Measurements from ENCODE around the gene CAMK4.

The CAMK4 gene

DNA sequence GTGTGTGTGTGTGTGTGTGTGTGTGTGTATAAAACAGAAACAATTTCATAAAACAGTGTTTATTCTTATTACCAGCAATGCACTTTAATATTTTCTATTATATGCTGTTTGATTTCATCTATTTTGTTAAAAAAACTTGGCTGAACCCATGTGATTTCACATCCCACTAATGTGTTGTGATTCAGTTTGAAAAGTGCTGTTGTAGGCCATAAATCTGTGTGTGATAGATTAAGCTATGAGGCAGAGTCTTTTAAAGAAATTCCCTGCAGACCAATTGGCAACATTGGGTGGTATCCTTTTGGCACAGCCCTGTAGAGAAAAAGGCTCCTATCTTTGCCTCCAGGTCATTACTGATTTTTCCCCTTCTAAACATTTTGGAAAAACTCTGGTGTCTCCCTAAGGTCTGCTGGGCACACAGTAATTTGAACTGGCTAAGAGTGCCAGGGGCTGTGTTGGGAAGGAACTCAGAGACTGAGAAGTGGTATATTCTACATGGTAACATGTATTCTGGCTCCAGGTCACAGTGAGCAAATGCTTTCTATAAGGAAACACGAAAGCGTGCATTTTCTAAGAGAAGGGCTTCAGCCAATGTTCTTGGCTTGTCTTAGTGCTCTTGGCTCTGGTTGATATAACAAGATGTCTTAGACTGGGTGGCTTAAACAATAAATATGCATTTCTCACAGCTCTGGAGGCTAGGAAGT, 4.5 kb downstream of the CAMK4 start:
- H3K9me3 ChIP-seq (ENCODE audit: control insufficient read depth in 5 of 5, low read length in 5 of 5), result no peaks in the 10 kb centered on the region

GRCh38 chr5:111229221-111229835, 5.1 kb downstream of the CAMK4 start:
- Histone ChIP-seq H3K9me3 (ENCODE audit: control insufficient read depth in 5 of 5, low read length in 5 of 5) (no peaks in the 10 kb centered on the region), H3K4me3 (ENCODE audit: low read depth in 1 of 5, low read length in 5 of 5) (no peak overlapping the region), H3K27me3 (ENCODE audit: control insufficient read depth in 5 of 5, insufficient read depth in 4 of 5, low read length in 5 of 5) (peaks cover 0 to 23% (median 10%) of the 10 kb centered on the region in 5 donors), H3K4me1 (ENCODE audit: control insufficient read depth in 5 of 5, insufficient read depth in 5 of 5, low read length in 5 of 5) (peaks cover 1 to 11% (median 9%) of the 10 kb centered on the region in 5 donors), H3K36me3 (ENCODE audit: control insufficient read depth in 5 of 5, insufficient read depth in 5 of 5, low read length in 5 of 5) (no peaks in the 10 kb centered on the region), H3K9ac (ENCODE audit: low read length in 5 of 5) (no peak overlapping the region), H3K27ac (ENCODE audit: low read depth, low read length) (no peak overlapping the region)

More for the DNA sequence above, 4.5 kb downstream of the CAMK4 start:
- no peak overlapping the region for H3K27ac ChIP-seq (ENCODE audit: low read depth, low read length)
- H3K27me3 ChIP-seq (ENCODE audit: control insufficient read depth in 5 of 5, insufficient read depth in 4 of 5, low read length in 5 of 5), result peaks cover 0 to 26% (median 11%) of the 10 kb centered on the region in 5 donors
- peaks cover 1 to 15% (median 13%) of the 10 kb centered on the region in 5 donors for H3K4me1 ChIP-seq (ENCODE audit: control insufficient read depth in 5 of 5, insufficient read depth in 5 of 5, low read length in 5 of 5)
- no peak overlapping the region for H3K9ac ChIP-seq (ENCODE audit: low read length in 5 of 5)
- H3K36me3 ChIP-seq (ENCODE audit: control insufficient read depth in 5 of 5, insufficient read depth in 5 of 5, low read length in 5 of 5), result no peaks in the 10 kb centered on the region
- H3K4me3 ChIP-seq (ENCODE audit: low read depth in 1 of 5, low read length in 5 of 5), result no peak overlapping the region

GRCh38 chr5:111229871-111230810, 6.0 kb downstream of the CAMK4 start:
- no peaks in the 10 kb centered on the region for H3K9me3 ChIP-seq (ENCODE audit: control insufficient read depth in 5 of 5, low read length in 5 of 5)
- no peak overlapping the region for H3K9ac ChIP-seq (ENCODE audit: low read length in 5 of 5)
- no peak overlapping the region for H3K27ac ChIP-seq (ENCODE audit: low read depth, low read length)
- H3K4me3 ChIP-seq (ENCODE audit: low read depth in 1 of 5, low read length in 5 of 5), result no peak overlapping the region
- peaks cover 0 to 6% (median 3%) of the 10 kb centered on the region in 5 donors for H3K4me1 ChIP-seq (ENCODE audit: control insufficient read depth in 5 of 5, insufficient read depth in 5 of 5, low read length in 5 of 5)
- no peaks in the 10 kb centered on the region for H3K36me3 ChIP-seq (ENCODE audit: control insufficient read depth in 5 of 5, insufficient read depth in 5 of 5, low read length in 5 of 5)
- peaks cover 0 to 15% (median 3%) of the 10 kb centered on the region in 5 donors for H3K27me3 ChIP-seq (ENCODE audit: control insufficient read depth in 5 of 5, insufficient read depth in 4 of 5, low read length in 5 of 5)

GRCh38 chr5:111231119-111231518, 6.9 kb downstream of the CAMK4 start:
- Histone ChIP-seq H3K36me3 (ENCODE audit: control insufficient read depth in 5 of 5, insufficient read depth in 5 of 5, low read length in 5 of 5) (no peaks in the 10 kb centered on the region), H3K4me3 (ENCODE audit: low read depth in 1 of 5, low read length in 5 of 5) (no peak overlapping the region), H3K27me3 (ENCODE audit: control insufficient read depth in 5 of 5, insufficient read depth in 4 of 5, low read length in 5 of 5) (peaks cover 0 to 7% (median 0%) of the 10 kb centered on the region in 5 donors), H3K9ac (ENCODE audit: low read length in 5 of 5) (no peak overlapping the region), H3K27ac (ENCODE audit: low read depth, low read length) (no peak overlapping the region), H3K9me3 (ENCODE audit: control insufficient read depth in 5 of 5, low read length in 5 of 5) (no peaks in the 10 kb centered on the region), H3K4me1 (ENCODE audit: control insufficient read depth in 5 of 5, insufficient read depth in 5 of 5, low read length in 5 of 5) (peaks cover 0 to 6% (median 3%) of the 10 kb centered on the region in 5 donors)

GRCh38 chr5:111232311-111233051, 8.3 kb downstream of the CAMK4 start:
- Histone ChIP-seq H3K27ac (ENCODE audit: low read depth, low read length) (no peak overlapping the region), H3K36me3 (ENCODE audit: control insufficient read depth in 5 of 5, insufficient read depth in 5 of 5, low read length in 5 of 5) (no peaks in the 10 kb centered on the region), H3K9ac (ENCODE audit: low read length in 5 of 5) (no peak overlapping the region), H3K4me1 (ENCODE audit: control insufficient read depth in 5 of 5, insufficient read depth in 5 of 5, low read length in 5 of 5) (peaks cover 1 to 6% (median 3%) of the 10 kb centered on the region in 5 donors), H3K27me3 (ENCODE audit: control insufficient read depth in 5 of 5, insufficient read depth in 4 of 5, low read length in 5 of 5) (peaks cover 0 to 4% (median 0%) of the 10 kb centered on the region in 5 donors), H3K4me3 (ENCODE audit: low read depth in 1 of 5, low read length in 5 of 5) (no peak overlapping the region), H3K9me3 (ENCODE audit: control insufficient read depth in 5 of 5, low read length in 5 of 5) (no peaks in the 10 kb centered on the region)

GRCh38 chr5:111233052-111233374, 8.8 kb downstream of the CAMK4 start:
- peaks cover 0 to 7% (median under 1%) of the 10 kb centered on the region in 5 donors for H3K4me1 ChIP-seq (ENCODE audit: control insufficient read depth in 5 of 5, insufficient read depth in 5 of 5, low read length in 5 of 5)
- H3K9ac ChIP-seq (ENCODE audit: low read length in 5 of 5), result no peak overlapping the region
- H3K9me3 ChIP-seq (ENCODE audit: control insufficient read depth in 5 of 5, low read length in 5 of 5), result no peaks in the 10 kb centered on the region
- no peak overlapping the region for H3K4me3 ChIP-seq (ENCODE audit: low read depth in 1 of 5, low read length in 5 of 5)
- H3K27ac ChIP-seq (ENCODE audit: low read depth, low read length), result no peak overlapping the region
- peaks cover 0 to 4% (median 0%) of the 10 kb centered on the region in 5 donors for H3K27me3 ChIP-seq (ENCODE audit: control insufficient read depth in 5 of 5, insufficient read depth in 4 of 5, low read length in 5 of 5)
- H3K36me3 ChIP-seq (ENCODE audit: control insufficient read depth in 5 of 5, insufficient read depth in 5 of 5, low read length in 5 of 5), result no peaks in the 10 kb centered on the region

DNA sequence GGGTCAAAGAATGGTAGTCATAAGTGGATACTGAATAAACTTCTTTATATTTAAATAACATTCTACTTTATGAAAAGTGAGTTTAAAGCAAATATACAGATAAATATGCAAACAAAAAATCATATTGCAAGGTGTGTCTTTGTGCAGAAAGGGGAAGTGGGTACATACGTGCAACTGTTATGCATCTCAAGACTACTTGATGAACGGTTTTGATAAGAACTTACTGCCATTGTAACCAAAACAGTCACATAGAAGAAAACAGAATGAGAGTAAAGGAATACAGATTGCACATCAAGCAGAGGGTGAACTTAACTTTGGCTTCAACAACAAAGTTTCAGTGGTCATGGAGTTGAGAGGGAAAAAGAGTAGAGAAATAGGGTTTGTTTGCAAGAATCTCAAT, 9.9 kb downstream of the CAMK4 start:
- no peak overlapping the region for H3K27ac ChIP-seq (ENCODE audit: low read depth, low read length)
- H3K36me3 ChIP-seq (ENCODE audit: control insufficient read depth in 5 of 5, insufficient read depth in 5 of 5, low read length in 5 of 5), result no peaks in the 10 kb centered on the region
- peaks cover 0 to 4% (median 0%) of the 10 kb centered on the region in 5 donors for H3K27me3 ChIP-seq (ENCODE audit: control insufficient read depth in 5 of 5, insufficient read depth in 4 of 5, low read length in 5 of 5)
- no peak overlapping the region for H3K4me3 ChIP-seq (ENCODE audit: low read depth in 1 of 5, low read length in 5 of 5)
- no peak overlapping the region for H3K9ac ChIP-seq (ENCODE audit: low read length in 5 of 5)
- H3K4me1 ChIP-seq (ENCODE audit: control insufficient read depth in 5 of 5, insufficient read depth in 5 of 5, low read length in 5 of 5), result peaks cover 0 to 8% (median 0%) of the 10 kb centered on the region in 5 donors
- H3K9me3 ChIP-seq (ENCODE audit: control insufficient read depth in 5 of 5, low read length in 5 of 5), result no peaks in the 10 kb centered on the region

GRCh38 chr5:111235635-111236034, 11.5 kb downstream of the CAMK4 start:
- Histone ChIP-seq H3K4me3 (ENCODE audit: low read depth in 1 of 5, low read length in 5 of 5) (no peak overlapping the region), H3K36me3 (ENCODE audit: control insufficient read depth in 5 of 5, insufficient read depth in 5 of 5, low read length in 5 of 5) (no peaks in the 10 kb centered on the region), H3K9ac (ENCODE audit: low read length in 5 of 5) (no peak overlapping the region), H3K4me1 (ENCODE audit: control insufficient read depth in 5 of 5, insufficient read depth in 5 of 5, low read length in 5 of 5) (peaks cover 0 to 8% (median 0%) of the 10 kb centered on the region in 5 donors), H3K9me3 (ENCODE audit: control insufficient read depth in 5 of 5, low read length in 5 of 5) (no peaks in the 10 kb centered on the region), H3K27me3 (ENCODE audit: control insufficient read depth in 5 of 5, insufficient read depth in 4 of 5, low read length in 5 of 5) (no peaks in the 10 kb centered on the region), H3K27ac (ENCODE audit: low read depth, low read length) (no peak overlapping the region)

DNA sequence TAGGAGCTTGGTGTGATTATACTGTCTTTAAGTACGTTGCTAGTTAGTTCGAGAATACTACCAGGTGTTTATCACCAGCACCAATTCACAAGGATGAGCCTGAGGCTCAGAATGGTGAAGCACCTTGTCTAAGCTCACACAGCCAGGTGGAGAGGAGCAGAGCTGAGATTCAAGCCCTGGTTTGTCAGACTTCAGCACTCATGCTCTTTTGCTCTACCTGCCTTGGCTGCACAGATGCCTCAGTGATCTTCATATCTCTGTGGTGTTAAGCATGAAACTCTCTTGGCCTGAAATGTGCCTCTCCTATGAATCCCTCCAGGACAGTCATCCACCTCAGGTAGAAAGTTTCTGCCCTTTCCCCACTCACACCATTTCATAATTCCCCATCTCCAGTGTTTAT, 12.2 kb downstream of the CAMK4 start:
- H3K4me3 ChIP-seq (ENCODE audit: low read depth in 1 of 5, low read length in 5 of 5), result no peak overlapping the region
- H3K9ac ChIP-seq (ENCODE audit: low read length in 5 of 5), result no peak overlapping the region
- H3K27ac ChIP-seq (ENCODE audit: low read depth, low read length), result no peak overlapping the region
- H3K36me3 ChIP-seq (ENCODE audit: control insufficient read depth in 5 of 5, insufficient read depth in 5 of 5, low read length in 5 of 5), result no peaks in the 10 kb centered on the region
- no peaks in the 10 kb centered on the region for H3K9me3 ChIP-seq (ENCODE audit: control insufficient read depth in 5 of 5, low read length in 5 of 5)
- H3K27me3 ChIP-seq (ENCODE audit: control insufficient read depth in 5 of 5, insufficient read depth in 4 of 5, low read length in 5 of 5), result no peaks in the 10 kb centered on the region
- H3K4me1 ChIP-seq (ENCODE audit: control insufficient read depth in 5 of 5, insufficient read depth in 5 of 5, low read length in 5 of 5), result peaks cover 0 to 8% (median 0%) of the 10 kb centered on the region in 5 donors
